Endothelial cell of umbilical vein (primary cell): Measurements from ENCODE around the gene ZBTB44. TPM values are rescaled to one million over a fixed set of nuclear protein-coding genes. Genes with fewer than 3 reads are reported as not detected.

Experiments used
- BruUV-seq: library from RNA; stranded (reverse); fragments of 400-500 nt; replicated peaks from 2 replicates; lab custom pipeline; 2021; lab: Mats Ljungman, UMichigan
- CTCF ChIA-PET: fragments of 300-600, 350-600 bp; sonication (Branson Sonifier 250); formaldehyde crosslinking; loops from one replicate; lab custom pipeline; 2021; ENCODE audit warnings: antibody characterized with exemption, inconsistent platforms; lab: Charles Lee
- POLR2A ChIA-PET: fragments of 300-600, 350-600 bp; sonication (Branson Sonifier 250); formaldehyde crosslinking; loops from one replicate; lab custom pipeline; 2021; ENCODE audit warnings: antibody characterized with exemption, inconsistent platforms; lab: Charles Lee
- DNase-seq: peaks from one replicate; pipeline ENCODE4 v3.0.0-alpha.2; 2011; ENCODE audit warnings: low read depth, low spot score
- FAIRE-seq: peaks from 2 replicates; lab custom pipeline; 2011; peaks lifted over from hg19 to GRCh38; lab: Jason Lieb, UNC
- H2AFZ ChIP-seq: 2 replicates; pipeline ENCODE4 v1.6.0; 2012; ENCODE audit warnings: low read depth, low read length, control low read depth, inconsistent platforms
- H3K27ac ChIP-seq: 2 replicates; pipeline ENCODE4 v1.5.1; 2011; ENCODE audit warnings: low read depth, mild to moderate bottlenecking, control low read depth, low read length, moderate library complexity; ENCODE audit not compliant: insufficient read depth
- H3K27me3 ChIP-seq, 2 experiments: 2 replicates each; pipeline versions ENCODE4 v1.6.0 to v1.6.1; 2011; ENCODE audit warnings: low read length in 2 of 2, mixed read lengths in 1 of 2; ENCODE audit not compliant: control insufficient read depth in 2 of 2, insufficient read depth in 2 of 2
- H3K36me3 ChIP-seq, 2 experiments: 2 replicates in 1 of 2; 3 replicates in 1 of 2; pipeline ENCODE4 v1.5.1; 2011; ENCODE audit warnings: low read length in 2 of 2, mild to moderate bottlenecking in 1 of 2, moderate library complexity in 1 of 2; ENCODE audit not compliant: control insufficient read depth in 2 of 2, insufficient read depth in 2 of 2; ENCODE audit errors: extremely low read depth in 1 of 2
- H3K4me1 ChIP-seq: 3 replicates; pipeline ENCODE4 v1.5.1; 2011; ENCODE audit warnings: mild to moderate bottlenecking, low read length; ENCODE audit not compliant: control insufficient read depth, insufficient read depth; ENCODE audit errors: extremely low read depth
- H3K4me2 ChIP-seq: 2 replicates; pipeline ENCODE4 v1.6.1; 2011; ENCODE audit warnings: low read length, control low read depth, mixed read lengths; ENCODE audit not compliant: insufficient read depth
- H3K4me3 ChIP-seq, 3 experiments: fragments of 200-600 bp in 1 of 3; sonication (generic), shearing (Covaris generic) in 1 of 3; replicated peaks in 1 of 3; 2 replicates each; pipeline ENCODE4 v1.5.1; 2011 to 2016; ENCODE audit warnings: control low read depth in 3 of 3, low read length in 3 of 3, mild to moderate bottlenecking in 2 of 3, inconsistent platforms in 1 of 3, low read depth in 1 of 3, moderate library complexity in 1 of 3; ENCODE audit not compliant: insufficient read depth in 1 of 3
- H3K79me2 ChIP-seq: 2 replicates; pipeline ENCODE4 v1.6.0; 2012; ENCODE audit warnings: low read length, inconsistent platforms; ENCODE audit not compliant: control insufficient read depth, insufficient read depth
- H3K9ac ChIP-seq: replicated peaks from 2 replicates; pipeline ENCODE3; 2011; ENCODE audit warnings: low read length, control low read depth; ENCODE audit not compliant: insufficient read depth; ENCODE audit errors: extremely low read depth
- H3K9me1 ChIP-seq: replicated peaks from 3 replicates; pipeline ENCODE4 v1.6.0; 2011; ENCODE audit warnings: mild to moderate bottlenecking, low read length; ENCODE audit not compliant: control insufficient read depth, insufficient read depth; ENCODE audit errors: extremely low read depth
- H3K9me3 ChIP-seq: replicated peaks from 2 replicates; pipeline ENCODE4 v1.5.1; 2012; ENCODE audit warnings: low read length, inconsistent platforms; ENCODE audit not compliant: control insufficient read depth, insufficient read depth
- H4K20me1 ChIP-seq: replicated peaks from 2 replicates; pipeline ENCODE3; 2011; ENCODE audit warnings: mild to moderate bottlenecking, low read length; ENCODE audit not compliant: control insufficient read depth, insufficient read depth; ENCODE audit errors: extremely low read depth
- CTCF ChIP-seq, 2 donors: IDR thresholded peaks; 1 replicate in 1 of 2; 2 replicates in 1 of 2; pipeline ENCODE4 v1.5.1; 2011; ENCODE audit warnings: low read length in 2 of 2, mild to moderate bottlenecking in 2 of 2, moderate library complexity in 2 of 2, control low read depth in 1 of 2, inconsistent platforms in 1 of 2, low read depth in 1 of 2; ENCODE audit not compliant: insufficient read depth in 1 of 2; ENCODE audit errors: extremely low read depth in 1 of 2
- EZH2 ChIP-seq: IDR thresholded peaks from 2 replicates; pipeline ENCODE4 v1.6.1; 2012; ENCODE audit warnings: borderline replicate concordance, low read depth, mild to moderate bottlenecking, moderate library complexity, low read length, inconsistent platforms; ENCODE audit not compliant: severe bottlenecking
- FOS ChIP-seq: IDR thresholded peaks from 2 replicates; pipeline ENCODE4 v1.6.1; 2011; ENCODE audit warnings: mild to moderate bottlenecking, low read length, moderate library complexity, borderline replicate concordance; ENCODE audit not compliant: insufficient read depth
- GATA2 ChIP-seq: IDR thresholded peaks from 2 replicates; pipeline ENCODE4 v1.7.0; 2011; ENCODE audit warnings: low read depth, mild to moderate bottlenecking, moderate library complexity, mixed read lengths, low read length; ENCODE audit not compliant: insufficient read length, insufficient read depth
- JUN ChIP-seq: IDR thresholded peaks from 2 replicates; pipeline ENCODE4 v1.6.1; 2011; ENCODE audit warnings: borderline replicate concordance, low read depth; ENCODE audit not compliant: insufficient read length, insufficient read depth
- MAX ChIP-seq: IDR thresholded peaks from 2 replicates; pipeline ENCODE4 v1.6.1; 2011; ENCODE audit not compliant: insufficient read depth, insufficient read length
- MYC ChIP-seq: IDR thresholded peaks from one replicate; pipeline ENCODE4 v1.6.1; 2011; ENCODE audit warnings: mild to moderate bottlenecking, low read depth, low read length
- POLR2A ChIP-seq: IDR thresholded peaks from 2 replicates; pipeline ENCODE4 v1.6.1; 2012; ENCODE audit warnings: low read depth, mild to moderate bottlenecking, control low read depth, low read length
- POLR2AphosphoS5 ChIP-seq: IDR thresholded peaks from 2 replicates; pipeline ENCODE4 v1.6.1; 2012; ENCODE audit warnings: low read depth, mild to moderate bottlenecking, control low read depth, low read length, moderate library complexity; ENCODE audit not compliant: insufficient read depth
- dilution Hi-C: fragments of 300-500 bp; cut with MboI; formaldehyde crosslinking; loops from one replicate; pipeline ENCODE4 v1.15.0; 2019; ENCODE audit warnings: low sequenced_read_pairs; ENCODE audit not compliant: extremely low pct_ligation_motif_present
- intact Hi-C: fragments of 100-400 bp; cut with micrococcal nuclease; formaldehyde crosslinking; loops from one replicate; pipeline ENCODE4 v1.10.0; 2022
- polyA plus RNA-seq, 4 experiments: library from polyadenylated mRNA; depleted of rRNA in 3 of 4; stranded (reverse) in 3 of 4; unstranded in 1 of 4; fragments of >200 nt; gene quantifications; 2 replicates each; pipeline versions ENCODE4 v1.2.1 to v1.2.3, GENCODE V29; 2011 to 2012; ENCODE audit warnings: missing spikeins in 1 of 4
- total RNA-seq: library from RNA; stranded (reverse); gene quantifications from 2 replicates; pipeline ENCODE4 v1.2.3, GENCODE V29; 2021

ZBTB44 gene
- total and polyA plus RNA-seq, 2 donors (not counting 3 experiments of a cell fraction or from before 2014, with no cell fraction given): 8.7 to 24.4 TPM

GRCh38 chr11:130246738-130247137 lies 68.0 kb downstream of the ZBTB44 start:
- Histone ChIP-seq H2AFZ (no peak overlapping the region), H3K4me2 (no peak overlapping the region), H3K36me3 (no peaks in the 10 kb centered on the region), H3K9me3 (no peaks in the 10 kb centered on the region), H3K9ac (no peak overlapping the region), H3K4me1 (no peaks in the 10 kb centered on the region), H3K27me3 (no peaks in the 10 kb centered on the region), H4K20me1 (no peaks in the 10 kb centered on the region), H3K27ac (no peak overlapping the region), H3K4me3 (no peak overlapping the region), H3K9me1 (no peaks in the 10 kb centered on the region), H3K79me2 (no peaks in the 10 kb centered on the region)
- ChIA-PET CTCF (no interaction called here), POLR2A (no interaction called here)
- no peak for DNase-seq
- dilution Hi-C loops: no loop called here
- TF ChIP-seq POLR2A (no peak), FOS (no peak), GATA2 (no peak), CTCF (IDR thresholded peaks at IDR 0.05; ENCODE audit: extremely low read depth in 1 of 2, insufficient read depth in 1 of 2, low read depth in 1 of 2, low read length in 2 of 2) (no peak), MYC (no peak), MAX (no peak), POLR2AphosphoS5 (no peak), JUN (no peak), EZH2 (no peak)
- intact Hi-C loops: no loop called here
- no peak for FAIRE-seq
- BruUV-seq: no TSS peak
